GM23338 (cell line): Measurements from ENCODE around the gene LGALS12. TPM values are rescaled to one million over a fixed set of nuclear protein-coding genes. Genes with fewer than 3 reads are reported as not detected.

Source experiments
- ATAC-seq: fragments of 200-7000 bp; cut with Tn5 transposase; 3 replicates; pipeline ENCODE4 v1.9.1; 2020
- DNase-seq: peaks from one replicate; pipeline ENCODE4 v3.0.0-alpha.2; 2015; ENCODE audit warnings: low spot score
- H2AFZ ChIP-seq: fragments of 200-600 bp; sonication (generic); 2 replicates; pipeline ENCODE4 v1.8.0; 2016; ENCODE audit warnings: antibody characterized with exemption, mild to moderate bottlenecking, moderate library complexity
- H3F3A ChIP-seq: fragments of 200-600 bp; sonication (generic); replicated peaks from 2 replicates; pipeline ENCODE4 v1.8.0; 2017; ENCODE audit warnings: antibody characterized with exemption, mixed run types, low read depth
- H3K27ac ChIP-seq: fragments of 200-600 bp; sonication (generic); 2 replicates; pipeline ENCODE4 v1.6.1; 2016; ENCODE audit warnings: low read depth
- H3K27me3 ChIP-seq: fragments of 200-600 bp; sonication (generic); 2 replicates; pipeline ENCODE4 v1.8.0; 2016; ENCODE audit warnings: mild to moderate bottlenecking, mixed run types, moderate library complexity; ENCODE audit not compliant: insufficient read depth
- H3K36me3 ChIP-seq: fragments of 200-600 bp; sonication (generic); 2 replicates; pipeline ENCODE4 v1.8.0; 2016; ENCODE audit warnings: mild to moderate bottlenecking; ENCODE audit not compliant: insufficient read depth
- H3K4me1 ChIP-seq: fragments of 200-600 bp; sonication (generic); 2 replicates; pipeline ENCODE4 v1.8.0; 2016; ENCODE audit warnings: mild to moderate bottlenecking, moderate library complexity; ENCODE audit not compliant: insufficient read depth
- H3K4me2 ChIP-seq: fragments of 200-600 bp; sonication (generic); 2 replicates; pipeline ENCODE4 v1.7.1; 2017; ENCODE audit warnings: mixed run types
- H3K4me3 ChIP-seq: fragments of 200-600 bp; sonication (generic); 2 replicates; pipeline ENCODE4 v1.6.1; 2016; ENCODE audit warnings: mixed run types
- H3K79me2 ChIP-seq: fragments of 200-600 bp; sonication (generic); replicated peaks from 2 replicates; pipeline ENCODE4 v1.8.0; 2017; ENCODE audit warnings: mild to moderate bottlenecking; ENCODE audit not compliant: insufficient read depth
- H3K9me2 ChIP-seq: fragments of 200-600 bp; sonication (generic); 2 replicates; pipeline ENCODE4 v1.8.0; 2017; ENCODE audit not compliant: insufficient read depth
- H4K20me1 ChIP-seq: fragments of 200-600 bp; sonication (generic); replicated peaks from 2 replicates; pipeline ENCODE4 v1.8.0; 2017; ENCODE audit warnings: mild to moderate bottlenecking; ENCODE audit not compliant: insufficient read depth
- H3K27ac Mint-ChIP-seq: 2 replicates; pipeline ENCODE4 v1.8.0; 2020; ENCODE audit warnings: inconsistent platforms, mild to moderate bottlenecking, moderate library complexity, mixed read lengths
- H3K27me3 Mint-ChIP-seq: 3 replicates; pipeline ENCODE4 v1.8.0; 2022; ENCODE audit warnings: low read depth, mild to moderate bottlenecking, moderate library complexity, mixed read lengths, inconsistent platforms; ENCODE audit not compliant: insufficient read depth, poor library complexity
- H3K36me3 Mint-ChIP-seq: 3 replicates; pipeline ENCODE4 v1.8.0; 2021; ENCODE audit warnings: low read depth, mild to moderate bottlenecking, inconsistent platforms, moderate library complexity, mixed read lengths
- H3K4me1 Mint-ChIP-seq: 3 replicates; pipeline ENCODE4 v1.8.0; 2020; ENCODE audit warnings: mild to moderate bottlenecking, inconsistent platforms, mixed read lengths
- H3K4me3 Mint-ChIP-seq: 3 replicates; pipeline ENCODE4 v1.8.0; 2021; ENCODE audit warnings: moderate library complexity, mild to moderate bottlenecking, inconsistent platforms, mixed read lengths
- H3K9me3 Mint-ChIP-seq: 3 replicates; pipeline ENCODE4 v1.8.0; 2020; ENCODE audit warnings: moderate library complexity, mild to moderate bottlenecking, inconsistent platforms, mixed read lengths
- CREB1 ChIP-seq: fragments of 250-450 bp; sonication (Bioruptor Pico); IDR thresholded peaks from 2 replicates; pipeline ENCODE4 v1.5.0; 2020; ENCODE audit warnings: low read depth, mild to moderate bottlenecking, moderate library complexity
- CTCF ChIP-seq, 2 experiments: fragments of 200-600 bp in 1 of 2; sonication (generic) in 1 of 2; conservative IDR thresholded peaks; 2 replicates each; pipeline versions ENCODE4 v1.5.1 to v1.6.1; 2016 to 2017; ENCODE audit warnings: antibody characterized with exemption in 2 of 2, low read depth in 2 of 2, mild to moderate bottlenecking in 2 of 2, moderate library complexity in 1 of 2
- ETS1 ChIP-seq: IDR thresholded peaks from 2 replicates; pipeline ENCODE4 v1.6.1; 2016; ENCODE audit warnings: antibody characterized with exemption
- EZH2 ChIP-seq: fragments of 200-600 bp; sonication (generic); IDR thresholded peaks from one replicate; pipeline ENCODE4 v1.8.0; 2017; ENCODE audit warnings: antibody characterized with exemption, mild to moderate bottlenecking, low read depth; ENCODE audit not compliant: unreplicated experiment
- EZH2phosphoT487 ChIP-seq: fragments of 200-600 bp; sonication (generic); IDR thresholded peaks from one replicate; pipeline ENCODE4 v1.8.1; 2018; ENCODE audit warnings: antibody characterized with exemption; ENCODE audit not compliant: unreplicated experiment
- JUNB ChIP-seq: IDR thresholded peaks from one replicate; pipeline ENCODE4 v1.6.1; 2016; ENCODE audit warnings: antibody characterized with exemption; ENCODE audit not compliant: unreplicated experiment
- NANOG ChIP-seq: IDR thresholded peaks from 2 replicates; pipeline ENCODE4 v1.6.1; 2016; ENCODE audit warnings: antibody characterized with exemption, borderline replicate concordance
- POLR2AphosphoS5 ChIP-seq: IDR thresholded peaks from 2 replicates; pipeline ENCODE4 v1.6.1; 2016; ENCODE audit warnings: antibody characterized with exemption, low read depth
- REST ChIP-seq: IDR thresholded peaks from one replicate; pipeline ENCODE4 v1.6.1; 2018; ENCODE audit warnings: antibody characterized with exemption; ENCODE audit not compliant: unreplicated experiment
- STAT1 ChIP-seq: IDR thresholded peaks from one replicate; pipeline ENCODE4 v1.6.1; 2016; ENCODE audit warnings: antibody characterized with exemption; ENCODE audit not compliant: unreplicated experiment
- ZNF114 ChIP-seq: fragments of 250-450 bp; sonication (Bioruptor Pico); IDR thresholded peaks from 2 replicates; pipeline ENCODE4 v1.5.0; 2020; ENCODE audit warnings: mild to moderate bottlenecking, moderate library complexity
- ZNF462 ChIP-seq: fragments of 250-450 bp; sonication (Bioruptor Pico); IDR thresholded peaks from 2 replicates; pipeline ENCODE4 v1.5.0; 2020; ENCODE audit warnings: mild to moderate bottlenecking, moderate library complexity
- polyA plus RNA-seq: library from polyadenylated mRNA; unstranded; fragments of >200 nt; fragmentation: Nextera tagmentation; extraction: Ambion mirVana; gene quantifications from 2 replicates; pipeline ENCODE4 v1.2.1, GENCODE V29; 2016
- total RNA-seq: library from RNA; depleted of rRNA; stranded (reverse); fragments of >200 nt; shearing (Covaris generic); gene quantifications from 2 replicates; pipeline ENCODE4 v1.2.3, GENCODE V29; 2014

The LGALS12 gene
- total and polyA plus RNA-seq, 2 experiments from 2014 or later = 0.94 to 1.2 TPM

- no peak for TF ChIP-seq ZNF462 (CRISPR knock-in tag)
- TF ChIP-seq EZH2phosphoT487 = no peak
- TF ChIP-seq STAT1 = no peak
- TF ChIP-seq JUNB = no peak
- no peak for TF ChIP-seq POLR2AphosphoS5
- TF ChIP-seq CREB1 (CRISPR knock-in tag) = no peak
- TF ChIP-seq EZH2 = no peak
- no peak for TF ChIP-seq NANOG
Observed at GRCh38 chr11:63516109-63516508, 10.2 kb downstream of the LGALS12 start (continued).

GRCh38 chr11:63517156-63517555 lies 11.3 kb downstream of the LGALS12 start:
- no peaks in the 10 kb centered on the region for H3F3A ChIP-seq
- Mint-ChIP-seq H3K4me3 (no peak overlapping the region), H3K9me3 (peaks cover 19% of the 10 kb centered on the region), H3K36me3 (peaks cover 10% of the 10 kb centered on the region; the same call in 2 of the 3 replicates), H3K27me3 (no peaks in the 10 kb centered on the region), H3K27ac (no peak overlapping the region), H3K4me1 (no peaks in the 10 kb centered on the region)
- peaks cover 11% of the 10 kb centered on the region; the same call in 1 of the 2 replicates for H3K36me3 ChIP-seq
- no peak for DNase-seq
- H3K9me2 ChIP-seq = peaks cover 4% of the 10 kb centered on the region; the same call in 1 of the 2 replicates
- H3K79me2 ChIP-seq = no peaks in the 10 kb centered on the region
- no peak overlapping the region for H3K27ac ChIP-seq
- no peaks in the 10 kb centered on the region for H4K20me1 ChIP-seq
- H2AFZ ChIP-seq = no peak overlapping the region
- H3K27me3 ChIP-seq = no peaks in the 10 kb centered on the region
- no peak for ATAC-seq
- H3K4me1 ChIP-seq = no peaks in the 10 kb centered on the region
- H3K4me3 ChIP-seq = no peak overlapping the region
- no peak overlapping the region for H3K4me2 ChIP-seq
- no peak for TF ChIP-seq REST
- TF ChIP-seq POLR2AphosphoS5 = no peak
- no peak for TF ChIP-seq NANOG
- no peak for TF ChIP-seq EZH2
- TF ChIP-seq CTCF (conservative IDR thresholded peaks at IDR 0.05; ENCODE audit: low read depth in 2 of 2) = no peak
- TF ChIP-seq CREB1 (CRISPR knock-in tag) = no peak
- no peak for TF ChIP-seq ETS1
- TF ChIP-seq STAT1 = no peak
- TF ChIP-seq ZNF114 (CRISPR knock-in tag) = no peak
- TF ChIP-seq JUNB = no peak
- no peak for TF ChIP-seq EZH2phosphoT487
